Spinal cord (tissue), 10 donors: ENCODE measurements around the gene ANKRD30B. TPM values are rescaled to one million over a fixed set of nuclear protein-coding genes. Genes with fewer than 3 reads are reported as not detected.
"Not testable (repeated sequence)": the region's sequence is repeated elsewhere in the genome, so short reads cannot be mapped to it uniquely, and the experiment has no call there.

Experiments
- DNase-seq, 6 donors: peaks; one replicate each; pipeline versions ENCODE4 v3.0.0 to v3.0.0-alpha.2; 2013 to 2015; ENCODE audit warnings: low spot score in 6 of 6, low read depth in 4 of 6
- H3K27ac ChIP-seq: one replicate; pipeline ENCODE4 v1.5.1; 2013; ENCODE audit warnings: low read depth, low read length, control low read depth
- H3K27me3 ChIP-seq: one replicate; pipeline ENCODE4 v1.6.1; 2013; ENCODE audit warnings: low read length; ENCODE audit not compliant: control insufficient read depth, insufficient read depth
- H3K36me3 ChIP-seq: one replicate; pipeline ENCODE4 v1.6.1; 2013; ENCODE audit warnings: low read length; ENCODE audit not compliant: control insufficient read depth, insufficient read depth
- H3K4me1 ChIP-seq: one replicate; pipeline ENCODE4 v1.6.1; 2013; ENCODE audit warnings: low read length; ENCODE audit not compliant: control insufficient read depth, insufficient read depth
- H3K4me3 ChIP-seq: one replicate; pipeline ENCODE4 v1.5.1; 2013; ENCODE audit warnings: low read depth, low read length, control low read depth
- H3K9me3 ChIP-seq: one replicate; pipeline ENCODE4 v1.6.1; 2013; ENCODE audit warnings: low read length; ENCODE audit not compliant: control insufficient read depth, insufficient read depth
- WGBS: methylation state at CpG from one replicate; pipeline ENCODE4 v1.1.5; 2013; ENCODE audit warnings: missing lambda C conversion rate; ENCODE audit not compliant: insufficient coverage; 5-methylcytosine and 5-hydroxymethylcytosine counted together
- polyA plus RNA-seq, 2 donors: library from polyadenylated mRNA; unstranded; fragments of 120-200 nt; gene quantifications; one replicate each; pipeline ENCODE4 v1.2.1, GENCODE V29; 2013; ENCODE audit not compliant: insufficient read length in 2 of 2
- total RNA-seq, 2 donors: library from RNA; depleted of rRNA in 1 of 2; stranded (reverse); fragments of 120-200 nt in 1 of 2; fragments of >200 nt in 1 of 2; gene quantifications; one replicate each; pipeline versions ENCODE4 v1.2.3 to v1.2.4, GENCODE V29; 2013 to 2014
- donor health status: healthy.

The ANKRD30B gene
- total and polyA plus RNA-seq, 4 donors = 0.20 to 2.2 (median 0.57) TPM

DNA sequence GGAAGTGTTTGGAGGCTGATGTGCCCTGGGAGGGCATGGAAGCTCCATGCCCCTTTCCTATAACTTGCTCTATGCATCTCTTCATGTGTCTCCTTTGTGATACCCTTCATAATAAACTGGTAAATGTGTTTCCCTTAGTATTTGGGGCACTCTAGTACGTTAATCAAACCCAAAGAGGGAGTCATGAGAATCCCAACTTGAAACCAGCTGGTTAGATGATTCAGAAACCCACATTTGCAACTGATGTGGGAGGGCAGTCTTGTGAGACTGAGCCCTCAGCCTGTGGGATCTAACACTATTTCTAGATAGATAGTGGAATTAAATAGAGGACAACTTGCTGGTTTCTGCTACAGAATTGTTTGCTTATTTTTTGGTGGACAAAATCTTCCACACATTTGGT lies 20.3 kb downstream of the ANKRD30B start:
- DNase-seq = no peak
- H3K9me3 ChIP-seq = peaks cover 5% of the 10 kb centered on the region

DNA sequence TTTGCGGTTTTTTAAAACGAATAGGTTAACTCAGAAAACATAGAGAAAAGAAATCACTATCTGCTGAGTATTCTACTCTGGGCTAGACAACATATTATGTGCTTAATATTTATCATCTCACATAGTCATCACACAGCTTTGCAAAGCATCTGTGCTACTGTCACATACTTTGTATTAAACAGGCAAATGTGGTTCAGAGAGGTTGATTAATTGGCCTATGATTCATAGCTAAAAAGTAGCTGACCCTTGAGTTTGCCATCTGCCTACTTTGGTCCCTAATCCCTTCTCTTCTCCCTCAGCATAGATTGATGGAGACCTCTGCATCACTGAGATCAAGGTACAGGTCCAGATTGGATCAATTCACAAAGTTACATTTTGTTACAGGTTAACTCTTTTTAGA lies 21.4 kb downstream of the ANKRD30B start:
- Histone ChIP-seq H3K27ac (no peak overlapping the region), H3K4me3 (no peak overlapping the region), H3K36me3 (no peaks in the 10 kb centered on the region), H3K9me3 (peaks cover 3% of the 10 kb centered on the region), H3K4me1 (no peaks in the 10 kb centered on the region), H3K27me3 (no peaks in the 10 kb centered on the region)
- WGBS = no CpG with 5 or more reads among the region's 2 CpGs
- no peak for DNase-seq

More for the DNA sequence above, 20.3 kb downstream of the ANKRD30B start:
- Histone ChIP-seq H3K4me1 (no peaks in the 10 kb centered on the region), H3K4me3 (no peak overlapping the region), H3K27ac (no peak overlapping the region), H3K36me3 (no peaks in the 10 kb centered on the region), H3K27me3 (no peaks in the 10 kb centered on the region)
- 40% methylated on average over 1 of the region's 1 CpG for WGBS

DNA sequence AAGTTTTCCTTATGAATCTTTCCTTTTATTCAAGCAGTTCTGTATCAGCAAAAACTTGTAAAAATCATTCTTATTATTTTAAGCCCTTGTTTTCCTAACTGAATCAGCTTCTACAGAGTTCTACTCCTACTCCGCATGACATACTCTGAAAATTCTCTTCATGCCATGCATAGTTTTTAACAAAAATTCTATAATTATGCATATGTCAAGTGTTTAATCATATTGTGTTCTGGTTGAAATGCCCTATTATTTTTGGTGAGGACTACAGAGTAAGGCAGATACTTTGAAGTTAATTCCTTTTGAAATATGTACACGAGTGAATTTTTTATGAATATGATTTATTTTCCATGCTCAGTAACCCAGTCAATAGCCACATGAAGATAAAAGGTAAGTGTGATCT lies 28.8 kb downstream of the ANKRD30B start:
- Histone ChIP-seq H3K27ac (no peak overlapping the region), H3K27me3 (no peaks in the 10 kb centered on the region), H3K36me3 (no peaks in the 10 kb centered on the region), H3K9me3 (no peaks in the 10 kb centered on the region), H3K4me3 (no peak overlapping the region), H3K4me1 (no peaks in the 10 kb centered on the region)
- DNase-seq = no peak
- no CpG with 5 or more reads among the region's 2 CpGs for WGBS

DNA sequence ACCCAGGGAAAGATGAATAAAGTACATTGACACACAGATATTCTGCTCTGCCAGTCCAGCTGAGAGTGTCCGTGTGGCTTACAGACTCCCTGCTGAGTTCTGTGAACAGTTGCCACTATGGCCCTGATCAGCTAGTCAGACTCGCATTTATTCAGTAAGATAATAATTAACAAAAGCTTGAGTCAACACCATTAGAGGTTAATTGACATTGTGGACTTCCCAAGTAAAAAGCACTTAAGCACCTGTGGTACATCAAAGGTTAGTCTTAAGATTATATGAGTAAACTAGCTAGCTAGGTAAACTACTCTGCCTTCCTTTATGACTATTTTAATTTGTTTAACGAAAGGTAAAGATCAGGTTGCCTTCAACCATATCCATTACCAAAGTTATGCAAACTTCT lies 33.7 kb downstream of the ANKRD30B start:
- H3K27ac ChIP-seq = no peak overlapping the region
- no peaks in the 10 kb centered on the region for H3K4me1 ChIP-seq
- DNase-seq = no peak
- no peaks in the 10 kb centered on the region for H3K36me3 ChIP-seq
- H3K4me3 ChIP-seq = no peak overlapping the region
- no peaks in the 10 kb centered on the region for H3K27me3 ChIP-seq
- no peaks in the 10 kb centered on the region for H3K9me3 ChIP-seq
- 90% methylated on average over 2 of the region's 3 CpGs for WGBS

GRCh38 chr18:14784133-14784532 lies 36.2 kb downstream of the ANKRD30B start:
- Histone ChIP-seq H3K4me1 (no peaks in the 10 kb centered on the region), H3K27ac (no peak overlapping the region), H3K9me3 (no peaks in the 10 kb centered on the region), H3K27me3 (no peaks in the 10 kb centered on the region), H3K36me3 (no peaks in the 10 kb centered on the region), H3K4me3 (no peak overlapping the region)
- DNase-seq = no peak
- WGBS = no CpG with 5 or more reads among the region's 2 CpGs

- H3K36me3 ChIP-seq, H3K27me3 ChIP-seq, H3K9me3 ChIP-seq, H3K4me1 ChIP-seq, DNase-seq, H3K4me3 ChIP-seq, H3K27ac ChIP-seq: not testable (repeated sequence)
- 67% methylated on average over 2 of the region's 3 CpGs for WGBS
Measured at GRCh38 chr18:14796876-14797275, 48.9 kb downstream of the ANKRD30B start.

DNA sequence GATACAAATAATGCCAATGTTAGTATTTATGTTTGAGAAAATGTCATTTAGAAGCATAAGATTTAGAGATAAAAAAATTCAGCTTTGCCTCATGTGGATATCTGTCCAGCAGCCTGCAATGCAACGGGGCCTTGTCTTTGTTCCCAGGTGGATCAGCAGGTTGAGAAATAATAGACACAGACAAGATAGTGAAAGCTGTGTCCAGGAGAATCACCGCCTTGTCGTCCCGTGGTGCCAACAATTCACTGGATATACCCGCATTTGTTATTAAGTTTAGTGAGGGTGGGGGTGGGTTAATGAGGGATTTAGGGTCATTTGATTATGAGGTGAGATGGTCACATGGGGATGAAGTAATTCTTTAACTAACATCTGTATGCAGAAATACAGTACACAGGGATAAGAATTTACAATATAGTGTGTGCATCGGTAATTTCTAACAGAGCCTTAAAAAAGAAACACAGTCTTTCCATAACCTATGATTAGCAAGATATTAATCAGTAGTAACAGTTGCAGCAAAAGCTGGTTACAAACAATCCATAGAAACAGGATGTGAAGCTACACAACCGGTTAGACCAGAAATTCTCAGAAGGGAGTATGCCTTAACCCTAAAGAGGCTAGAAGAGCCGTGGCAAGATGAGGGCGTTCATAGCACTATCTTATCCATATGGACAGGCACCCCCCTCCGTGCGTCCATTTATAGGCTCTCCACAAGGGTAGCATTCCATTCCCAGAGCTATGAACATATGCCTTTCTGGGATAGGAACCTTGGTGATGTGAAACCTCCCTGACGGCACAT lies 50.2 kb downstream of the ANKRD30B start:
- H3K4me1 ChIP-seq, H3K27ac ChIP-seq, H3K36me3 ChIP-seq, H3K9me3 ChIP-seq, H3K27me3 ChIP-seq, H3K4me3 ChIP-seq, DNase-seq: not testable (repeated sequence)
- WGBS = 90% methylated on average over 7 of the region's 12 CpGs

DNA sequence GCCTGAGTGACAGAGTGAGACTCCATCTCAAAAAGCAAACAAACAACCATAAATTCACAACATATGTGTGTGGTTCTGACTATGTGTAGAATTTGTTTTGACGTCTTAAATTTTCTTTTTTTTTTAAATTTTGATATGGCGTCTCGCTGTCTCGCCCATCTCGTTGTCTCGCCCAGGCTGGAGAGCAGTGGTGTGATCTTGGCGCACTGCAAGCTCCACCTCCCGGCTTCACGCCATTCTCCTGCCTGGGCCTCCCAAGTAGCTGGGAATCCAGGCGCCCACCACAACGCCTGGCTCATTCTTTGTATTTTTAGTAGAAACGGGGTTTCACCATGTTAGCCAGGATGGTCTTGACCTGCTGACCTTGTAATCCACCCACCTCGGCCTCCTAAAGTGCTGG lies 63.1 kb downstream of the ANKRD30B start:
- no CpG with 5 or more reads among the region's 13 CpGs for WGBS
- H3K36me3 ChIP-seq = not testable (repeated sequence)

DNA sequence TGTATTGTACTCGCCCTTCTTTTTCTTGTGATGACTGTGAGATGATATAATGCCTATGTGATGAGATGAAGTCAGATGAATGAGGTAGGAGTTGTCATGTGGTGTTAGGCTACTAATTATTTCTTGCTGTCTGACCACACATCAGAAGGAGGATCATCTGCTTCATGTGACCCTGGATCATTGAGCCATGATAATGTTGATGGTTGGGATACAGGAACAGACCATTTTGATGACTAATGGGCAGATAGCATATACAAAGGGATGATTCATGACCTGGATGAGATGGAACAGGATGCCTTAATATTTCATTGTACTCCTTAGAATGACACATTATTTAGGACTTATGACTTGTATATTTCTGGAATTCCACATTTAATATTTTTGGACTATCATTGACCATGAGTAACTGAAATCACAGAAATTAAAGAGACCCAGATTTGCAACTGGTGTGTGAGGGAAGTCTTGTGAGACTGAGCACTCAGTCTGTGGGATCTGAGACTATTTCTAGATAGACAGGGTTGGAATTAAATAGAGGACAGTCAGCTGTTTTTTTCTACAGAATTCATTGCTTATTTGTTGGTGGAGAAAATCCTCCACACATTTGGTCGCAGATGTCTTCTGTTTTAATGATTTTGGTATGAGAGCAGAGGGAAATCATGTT lies 79.1 kb downstream of the ANKRD30B start:
- WGBS = no CpG with 5 or more reads among the region's 2 CpGs
- not testable (repeated sequence) for H3K4me3 ChIP-seq, H3K36me3 ChIP-seq, H3K27ac ChIP-seq, H3K4me1 ChIP-seq, H3K9me3 ChIP-seq, DNase-seq, H3K27me3 ChIP-seq

More for the DNA sequence above, 63.1 kb downstream of the ANKRD30B start:
- H3K27ac ChIP-seq, H3K27me3 ChIP-seq, DNase-seq, H3K9me3 ChIP-seq, H3K4me1 ChIP-seq, H3K4me3 ChIP-seq: not testable (repeated sequence)

- not testable (repeated sequence) for H3K4me1 ChIP-seq, H3K27ac ChIP-seq, H3K4me3 ChIP-seq, H3K36me3 ChIP-seq, H3K9me3 ChIP-seq, DNase-seq, H3K27me3 ChIP-seq
- WGBS = no CpG with 5 or more reads among the region's 2 CpGs
Measured at GRCh38 chr18:14841607-14842006, 93.6 kb downstream of the ANKRD30B start.
